HEK293 (cell line): Measurements from ENCODE around the gene UBR1.

ENCODE experiments used
- CTCF ChIA-PET: fragments of 350-600 bp; formaldehyde crosslinking; extraction: SDS; loops from one replicate; lab custom pipeline; 2021; ENCODE audit warnings: antibody characterized with exemption; lab: Yijun Ruan, JAX
- POLR2A ChIA-PET: fragments of 300-600 bp; formaldehyde crosslinking; extraction: SDS; loops from one replicate; lab custom pipeline; 2020; ENCODE audit warnings: antibody characterized with exemption, inconsistent platforms; lab: Yijun Ruan, JAX
- H3K27ac ChIP-seq: fragments of 200-500 bp; sonication (Bioruptor generic); 2 replicates; pipeline ENCODE4 v1.5.1; 2014; ENCODE audit warnings: low read depth, low read length, control low read depth, inconsistent platforms; ENCODE audit errors: extremely low read depth
- H3K36me3 ChIP-seq, 2 experiments: fragments of 200-500 bp in 1 of 2; sonication (Bioruptor generic) in 1 of 2; 1 replicate in 1 of 2; 2 replicates in 1 of 2; pipeline ENCODE4 v1.5.1; 2014 to 2017; ENCODE audit warnings: inconsistent platforms in 2 of 2, low read length in 2 of 2; ENCODE audit not compliant: control insufficient read depth in 2 of 2, insufficient read depth in 1 of 2
- H3K4me1 ChIP-seq: fragments of 200-500 bp; sonication (Bioruptor generic); 2 replicates; pipeline ENCODE4 v1.5.1; 2014; ENCODE audit warnings: mild to moderate bottlenecking, low read length, inconsistent platforms; ENCODE audit not compliant: control insufficient read depth, insufficient read depth
- H3K4me3 ChIP-seq: 2 replicates; pipeline ENCODE4 v1.5.1; 2011; ENCODE audit warnings: low read depth, mild to moderate bottlenecking, control low read depth, low read length, moderate library complexity
- H3K9me3 ChIP-seq: fragments of 200-500 bp; sonication (Bioruptor generic); 2 replicates; pipeline ENCODE4 v1.5.1; 2014; ENCODE audit warnings: low read depth, low read length, inconsistent platforms; ENCODE audit not compliant: control insufficient read depth, insufficient read depth
- FEZF1 ChIP-seq: fragments of 450-650 bp; formaldehyde crosslinking; IDR thresholded peaks from 2 replicates; pipeline ENCODE4 v1.5.1; 2016; ENCODE audit warnings: missing biosample characterization, missing genetic modification characterization
- GLI2 ChIP-seq: fragments of 450-650 bp; formaldehyde crosslinking; IDR thresholded peaks from 2 replicates; pipeline ENCODE4; 2017; ENCODE audit warnings: missing biosample characterization, missing genetic modification characterization, low read depth, borderline replicate concordance
- IKZF3 ChIP-seq: fragments of 450-650 bp; IDR thresholded peaks from 2 replicates; pipeline ENCODE4 v1.5.0; 2018; ENCODE audit warnings: missing biosample characterization, mild to moderate bottlenecking, missing genetic modification characterization, moderate library complexity
- KLF16 ChIP-seq: fragments of 450-650 bp; formaldehyde crosslinking; IDR thresholded peaks from 2 replicates; pipeline ENCODE4 v1.5.1; 2017; ENCODE audit warnings: missing biosample characterization, missing genetic modification characterization
- KLF7 ChIP-seq: fragments of 450-650 bp; formaldehyde crosslinking; IDR thresholded peaks from 2 replicates; pipeline ENCODE4 v1.5.1; 2016; ENCODE audit warnings: missing biosample characterization, missing genetic modification characterization, borderline replicate concordance
- MZF1 ChIP-seq: fragments of 450-650 bp; formaldehyde crosslinking; IDR thresholded peaks from 2 replicates; pipeline ENCODE4 v1.5.1; 2017; ENCODE audit warnings: missing biosample characterization, missing genetic modification characterization, borderline replicate concordance
- SCRT1 ChIP-seq: fragments of 450-650 bp; formaldehyde crosslinking; IDR thresholded peaks from 2 replicates; pipeline ENCODE4 v1.5.1; 2016; ENCODE audit warnings: missing biosample characterization, missing genetic modification characterization, borderline replicate concordance
- SCRT2 ChIP-seq: fragments of 450-650 bp; formaldehyde crosslinking; IDR thresholded peaks from 2 replicates; pipeline ENCODE4 v1.5.1; 2016; ENCODE audit warnings: missing biosample characterization, missing genetic modification characterization
- SP2 ChIP-seq: fragments of 450-650 bp; formaldehyde crosslinking; IDR thresholded peaks from 2 replicates; pipeline ENCODE4 v1.5.1; 2016; ENCODE audit warnings: missing biosample characterization, missing genetic modification characterization
- YY1 ChIP-seq: fragments of 450-650 bp; formaldehyde crosslinking; IDR thresholded peaks from 2 replicates; pipeline ENCODE4 v1.5.1; 2018; ENCODE audit warnings: missing biosample characterization, missing genetic modification characterization
- ZBTB17 ChIP-seq: fragments of 450-650 bp; formaldehyde crosslinking; IDR thresholded peaks from 2 replicates; pipeline ENCODE4 v1.5.1; 2016; ENCODE audit warnings: missing biosample characterization, missing genetic modification characterization
- ZFP41 ChIP-seq: fragments of 450-650 bp; formaldehyde crosslinking; IDR thresholded peaks from 2 replicates; pipeline ENCODE4 v1.5.1; 2016; ENCODE audit warnings: missing biosample characterization, missing genetic modification characterization, borderline replicate concordance
- ZNF16 ChIP-seq: fragments of 450-650 bp; formaldehyde crosslinking; IDR thresholded peaks from 2 replicates; pipeline ENCODE4 v1.5.1; 2016; ENCODE audit warnings: low read depth, missing biosample characterization, missing genetic modification characterization
- ZNF175 ChIP-seq: fragments of 450-650 bp; formaldehyde crosslinking; IDR thresholded peaks from 2 replicates; pipeline ENCODE4 v1.5.1; 2016; ENCODE audit warnings: missing biosample characterization, missing genetic modification characterization
- ZNF2 ChIP-seq: fragments of 450-650 bp; formaldehyde crosslinking; IDR thresholded peaks from 2 replicates; pipeline ENCODE4 v1.5.1; 2016; ENCODE audit warnings: missing biosample characterization, missing genetic modification characterization
- ZNF214 ChIP-seq: fragments of 450-650 bp; formaldehyde crosslinking; IDR thresholded peaks from 2 replicates; pipeline ENCODE4 v1.5.1; 2017; ENCODE audit warnings: missing biosample characterization, mild to moderate bottlenecking, missing genetic modification characterization, borderline replicate concordance
- ZNF37A ChIP-seq: fragments of 450-650 bp; IDR thresholded peaks from 2 replicates; pipeline ENCODE4 v1.5.1; 2018; ENCODE audit warnings: missing biosample characterization, missing genetic modification characterization
- ZNF423 ChIP-seq: fragments of 450-650 bp; formaldehyde crosslinking; IDR thresholded peaks from 2 replicates; pipeline ENCODE4 v1.5.1; 2016; ENCODE audit warnings: missing biosample characterization, missing genetic modification characterization
- ZNF48 ChIP-seq: fragments of 450-650 bp; formaldehyde crosslinking; IDR thresholded peaks from 2 replicates; pipeline ENCODE4 v1.5.1; 2016; ENCODE audit warnings: missing biosample characterization, missing genetic modification characterization
- ZNF501 ChIP-seq: fragments of 450-650 bp; formaldehyde crosslinking; IDR thresholded peaks from 2 replicates; pipeline ENCODE4 v1.5.1; 2016; ENCODE audit warnings: missing biosample characterization, missing genetic modification characterization
- ZNF785 ChIP-seq: fragments of 450-650 bp; formaldehyde crosslinking; IDR thresholded peaks from 2 replicates; pipeline ENCODE4 v1.5.1; 2016; ENCODE audit warnings: missing biosample characterization, missing genetic modification characterization
- ZSCAN23 ChIP-seq: fragments of 450-650 bp; formaldehyde crosslinking; IDR thresholded peaks from 2 replicates; pipeline ENCODE4 v1.5.1; 2016; ENCODE audit warnings: missing biosample characterization, missing genetic modification characterization
- TF ChIP-seq, protein P1 (sequence below): fragments of 450-650 bp; formaldehyde crosslinking; optimal IDR thresholded peaks from 2 replicates; pipeline ENCODE3; 2016; ENCODE audit warnings: missing biosample characterization, mild to moderate bottlenecking, missing genetic modification characterization
- TF ChIP-seq, protein P2 (sequence below): fragments of 450-650 bp; formaldehyde crosslinking; IDR thresholded peaks from 2 replicates; pipeline ENCODE4 v1.5.1; 2017; ENCODE audit warnings: missing biosample characterization, mild to moderate bottlenecking, missing genetic modification characterization, moderate library complexity
- TF ChIP-seq, protein P3 (sequence below): fragments of 450-650 bp; formaldehyde crosslinking; conservative IDR thresholded peaks from 2 replicates; pipeline ENCODE4 v1.5.1; 2016; ENCODE audit warnings: low read depth, missing biosample characterization, missing genetic modification characterization
- TF ChIP-seq, protein P4 (sequence below): IDR thresholded peaks from 2 replicates; pipeline ENCODE4 v1.6.1; 2011; ENCODE audit warnings: mild to moderate bottlenecking, low read depth, low read length, borderline replicate concordance
- TF ChIP-seq, protein P5 (sequence below): fragments of 450-650 bp; formaldehyde crosslinking; IDR thresholded peaks from 2 replicates; pipeline ENCODE4 v1.5.1; 2016; ENCODE audit warnings: missing biosample characterization, missing genetic modification characterization

Gene UBR1

DNA sequence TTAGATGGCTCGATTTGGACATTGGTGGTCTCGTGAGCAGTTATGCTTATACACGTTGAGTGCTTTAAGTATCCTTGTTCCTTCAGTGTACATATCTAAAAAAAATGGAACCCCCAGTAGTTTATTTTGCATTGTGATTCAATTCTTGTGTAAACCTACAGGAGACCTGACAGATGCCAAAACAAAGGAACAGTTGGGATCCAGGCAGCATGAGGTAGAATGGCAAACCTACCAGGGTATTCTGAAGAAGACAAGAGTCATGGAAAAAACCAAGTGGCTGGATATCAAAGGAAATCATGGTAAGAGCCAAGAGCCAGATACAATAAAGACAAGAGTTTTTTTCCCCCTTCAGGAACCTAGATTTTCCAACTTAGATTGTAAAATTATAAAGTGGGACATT lies 29.5 kb upstream of the UBR1 start:
- POLR2A ChIA-PET: no interaction called here
- TF ChIP-seq ZNF785 (tag by site-specific recombination) (no peak), ZNF214 (tag by site-specific recombination) (no peak), IKZF3 (tag by site-specific recombination) (no peak), GLI2 (no peak), ZNF37A (tag by site-specific recombination) (no peak), ZFP41 (tag by site-specific recombination) (no peak), FEZF1 (no peak), YY1 (tag by site-specific recombination) (no peak), KLF7 (tag by site-specific recombination) (no peak), ZSCAN23 (tag by site-specific recombination) (no peak), ZNF16 (tag by site-specific recombination) (no peak)
- TF ChIP-seq, protein P1, sequence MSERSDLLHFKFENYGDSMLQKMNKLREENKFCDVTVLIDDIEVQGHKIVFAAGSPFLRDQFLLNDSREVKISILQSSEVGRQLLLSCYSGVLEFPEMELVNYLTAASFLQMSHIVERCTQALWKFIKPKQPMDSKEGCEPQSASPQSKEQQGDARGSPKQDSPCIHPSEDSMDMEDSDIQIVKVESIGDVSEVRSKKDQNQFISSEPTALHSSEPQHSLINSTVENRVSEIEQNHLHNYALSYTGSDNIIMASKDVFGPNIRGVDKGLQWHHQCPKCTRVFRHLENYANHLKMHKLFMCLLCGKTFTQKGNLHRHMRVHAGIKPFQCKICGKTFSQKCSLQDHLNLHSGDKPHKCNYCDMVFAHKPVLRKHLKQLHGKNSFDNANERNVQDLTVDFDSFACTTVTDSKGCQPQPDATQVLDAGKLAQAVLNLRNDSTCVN (tag by site-specific recombination): no peak
- TF ChIP-seq, protein P2, sequence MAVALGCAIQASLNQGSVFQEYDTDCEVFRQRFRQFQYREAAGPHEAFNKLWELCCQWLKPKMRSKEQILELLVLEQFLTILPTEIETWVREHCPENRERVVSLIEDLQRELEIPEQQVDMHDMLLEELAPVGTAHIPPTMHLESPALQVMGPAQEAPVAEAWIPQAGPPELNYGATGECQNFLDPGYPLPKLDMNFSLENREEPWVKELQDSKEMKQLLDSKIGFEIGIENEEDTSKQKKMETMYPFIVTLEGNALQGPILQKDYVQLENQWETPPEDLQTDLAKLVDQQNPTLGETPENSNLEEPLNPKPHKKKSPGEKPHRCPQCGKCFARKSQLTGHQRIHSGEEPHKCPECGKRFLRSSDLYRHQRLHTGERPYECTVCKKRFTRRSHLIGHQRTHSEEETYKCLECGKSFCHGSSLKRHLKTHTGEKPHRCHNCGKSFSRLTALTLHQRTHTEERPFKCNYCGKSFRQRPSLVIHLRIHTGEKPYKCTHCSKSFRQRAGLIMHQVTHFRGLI (tag by site-specific recombination): no peak
- TF ChIP-seq, protein P3, sequence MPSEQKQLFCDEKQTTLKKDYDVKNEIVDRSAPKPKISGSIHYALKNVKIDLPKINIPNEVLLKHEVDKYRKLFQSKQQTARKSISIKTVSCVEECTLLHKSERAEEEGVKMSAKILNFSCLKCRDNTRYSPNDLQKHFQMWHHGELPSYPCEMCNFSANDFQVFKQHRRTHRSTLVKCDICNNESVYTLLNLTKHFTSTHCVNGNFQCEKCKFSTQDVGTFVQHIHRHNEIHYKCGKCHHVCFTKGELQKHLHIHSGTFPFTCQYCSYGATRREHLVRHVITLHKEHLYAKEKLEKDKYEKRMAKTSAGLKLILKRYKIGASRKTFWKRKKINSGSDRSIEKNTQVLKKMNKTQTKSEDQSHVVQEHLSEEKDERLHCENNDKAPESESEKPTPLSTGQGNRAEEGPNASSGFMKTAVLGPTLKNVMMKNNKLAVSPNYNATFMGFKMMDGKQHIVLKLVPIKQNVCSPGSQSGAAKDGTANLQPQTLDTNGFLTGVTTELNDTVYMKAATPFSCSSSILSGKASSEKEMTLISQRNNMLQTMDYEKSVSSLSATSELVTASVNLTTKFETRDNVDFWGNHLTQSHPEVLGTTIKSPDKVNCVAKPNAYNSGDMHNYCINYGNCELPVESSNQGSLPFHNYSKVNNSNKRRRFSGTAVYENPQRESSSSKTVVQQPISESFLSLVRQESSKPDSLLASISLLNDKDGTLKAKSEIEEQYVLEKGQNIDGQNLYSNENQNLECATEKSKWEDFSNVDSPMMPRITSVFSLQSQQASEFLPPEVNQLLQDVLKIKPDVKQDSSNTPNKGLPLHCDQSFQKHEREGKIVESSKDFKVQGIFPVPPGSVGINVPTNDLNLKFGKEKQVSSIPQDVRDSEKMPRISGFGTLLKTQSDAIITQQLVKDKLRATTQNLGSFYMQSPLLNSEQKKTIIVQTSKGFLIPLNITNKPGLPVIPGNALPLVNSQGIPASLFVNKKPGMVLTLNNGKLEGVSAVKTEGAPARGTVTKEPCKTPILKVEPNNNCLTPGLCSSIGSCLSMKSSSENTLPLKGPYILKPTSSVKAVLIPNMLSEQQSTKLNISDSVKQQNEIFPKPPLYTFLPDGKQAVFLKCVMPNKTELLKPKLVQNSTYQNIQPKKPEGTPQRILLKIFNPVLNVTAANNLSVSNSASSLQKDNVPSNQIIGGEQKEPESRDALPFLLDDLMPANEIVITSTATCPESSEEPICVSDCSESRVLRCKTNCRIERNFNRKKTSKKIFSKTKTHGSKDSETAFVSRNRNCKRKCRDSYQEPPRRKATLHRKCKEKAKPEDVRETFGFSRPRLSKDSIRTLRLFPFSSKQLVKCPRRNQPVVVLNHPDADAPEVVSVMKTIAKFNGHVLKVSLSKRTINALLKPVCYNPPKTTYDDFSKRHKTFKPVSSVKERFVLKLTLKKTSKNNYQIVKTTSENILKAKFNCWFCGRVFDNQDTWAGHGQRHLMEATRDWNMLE: no peak
- Histone ChIP-seq H3K27ac (no peak overlapping the region), H3K36me3 (peaks cover 13 to 42% of the 10 kb centered on the region in 2 experiments; a peak in 2 of 3 replicates), H3K9me3 (no peaks in the 10 kb centered on the region), H3K4me1 (no peaks in the 10 kb centered on the region), H3K4me3 (no peak overlapping the region)
- CTCF ChIA-PET: no interaction called here

DNA sequence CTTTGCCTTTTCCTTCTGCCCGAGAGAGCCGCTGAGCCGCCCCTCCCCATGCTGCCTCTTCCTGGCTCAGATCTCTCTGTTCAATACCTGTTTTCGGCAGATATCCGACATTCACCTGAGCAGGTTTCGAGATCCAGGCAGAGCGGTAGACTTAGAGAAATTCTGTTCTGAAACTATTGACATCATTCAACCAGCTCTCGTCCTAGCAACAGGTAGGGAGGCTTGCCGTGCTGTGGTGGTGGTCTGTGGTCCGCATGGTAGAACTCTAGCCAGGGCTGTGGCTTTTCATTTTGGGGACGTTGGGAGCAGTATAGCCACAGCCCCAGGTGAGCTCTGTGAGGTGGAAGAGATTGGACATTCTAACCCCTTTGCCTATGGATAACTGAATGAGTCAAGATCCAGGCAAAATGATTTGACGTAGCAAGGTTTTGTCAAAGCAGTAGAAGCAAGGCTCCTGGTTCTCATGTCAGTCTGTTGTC lies 28.4 kb upstream of the UBR1 start:
- CTCF ChIA-PET: no interaction called here
- no peaks in the 10 kb centered on the region for H3K9me3 ChIP-seq
- H3K36me3 ChIP-seq: peaks cover 13 to 30% of the 10 kb centered on the region in 2 experiments; a peak in 2 of 3 replicates
- POLR2A ChIA-PET: no interaction called here
- no peaks in the 10 kb centered on the region for H3K4me1 ChIP-seq
- H3K4me3 ChIP-seq: peak overlapping the region; percentile 65
- no peak for TF ChIP-seq ZNF175 (tag by site-specific recombination)
- no peak for TF ChIP-seq ZNF48 (tag by site-specific recombination)
- TF ChIP-seq ZNF2: no peak
- no peak for TF ChIP-seq ZNF37A (tag by site-specific recombination)
- TF ChIP-seq SCRT1 (tag by site-specific recombination): peak; percentile 94
- peak; percentile 96 for TF ChIP-seq SCRT2 (tag by site-specific recombination)
- TF ChIP-seq KLF16 (tag by site-specific recombination): no peak
- TF ChIP-seq ZNF501 (tag by site-specific recombination): no peak
- TF ChIP-seq SP2: no peak
- TF ChIP-seq, protein P4, sequence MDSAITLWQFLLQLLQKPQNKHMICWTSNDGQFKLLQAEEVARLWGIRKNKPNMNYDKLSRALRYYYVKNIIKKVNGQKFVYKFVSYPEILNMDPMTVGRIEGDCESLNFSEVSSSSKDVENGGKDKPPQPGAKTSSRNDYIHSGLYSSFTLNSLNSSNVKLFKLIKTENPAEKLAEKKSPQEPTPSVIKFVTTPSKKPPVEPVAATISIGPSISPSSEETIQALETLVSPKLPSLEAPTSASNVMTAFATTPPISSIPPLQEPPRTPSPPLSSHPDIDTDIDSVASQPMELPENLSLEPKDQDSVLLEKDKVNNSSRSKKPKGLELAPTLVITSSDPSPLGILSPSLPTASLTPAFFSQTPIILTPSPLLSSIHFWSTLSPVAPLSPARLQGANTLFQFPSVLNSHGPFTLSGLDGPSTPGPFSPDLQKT: no peak
- no peak for TF ChIP-seq ZNF423 (tag by site-specific recombination)
- TF ChIP-seq, protein P5, sequence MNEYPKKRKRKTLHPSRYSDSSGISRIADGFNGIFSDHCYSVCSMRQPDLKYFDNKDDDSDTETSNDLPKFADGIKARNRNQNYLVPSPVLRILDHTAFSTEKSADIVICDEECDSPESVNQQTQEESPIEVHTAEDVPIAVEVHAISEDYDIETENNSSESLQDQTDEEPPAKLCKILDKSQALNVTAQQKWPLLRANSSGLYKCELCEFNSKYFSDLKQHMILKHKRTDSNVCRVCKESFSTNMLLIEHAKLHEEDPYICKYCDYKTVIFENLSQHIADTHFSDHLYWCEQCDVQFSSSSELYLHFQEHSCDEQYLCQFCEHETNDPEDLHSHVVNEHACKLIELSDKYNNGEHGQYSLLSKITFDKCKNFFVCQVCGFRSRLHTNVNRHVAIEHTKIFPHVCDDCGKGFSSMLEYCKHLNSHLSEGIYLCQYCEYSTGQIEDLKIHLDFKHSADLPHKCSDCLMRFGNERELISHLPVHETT (tag by site-specific recombination): no peak
- TF ChIP-seq ZBTB17 (tag by site-specific recombination): no peak
- no peak for TF ChIP-seq MZF1 (tag by site-specific recombination)
- H3K27ac ChIP-seq: peak overlapping the region; percentile 64; the same call in 1 of the 2 replicates
